IPS-15b (cell line): ENCODE results near the gene BCAS3.

Source experiments
- H3K27me3 ChIP-seq: one replicate; pipeline ENCODE4 v1.6.1; 2013; ENCODE audit warnings: low read length; ENCODE audit not compliant: control insufficient read depth, insufficient read depth
- H3K36me3 ChIP-seq: one replicate; pipeline ENCODE4 v1.6.1; 2013; ENCODE audit warnings: low read length; ENCODE audit not compliant: control insufficient read depth, insufficient read depth
- H3K4me1 ChIP-seq: one replicate; pipeline ENCODE4 v1.6.1; 2013; ENCODE audit warnings: mild to moderate bottlenecking, low read length; ENCODE audit not compliant: control insufficient read depth, insufficient read depth
- H3K4me3 ChIP-seq: one replicate; pipeline ENCODE4 v1.5.1; 2013; ENCODE audit warnings: low read depth, low read length
- H3K9ac ChIP-seq: one replicate; pipeline ENCODE4 v1.6.1; 2013; ENCODE audit warnings: low read depth, mild to moderate bottlenecking, low read length
- H3K9me3 ChIP-seq: one replicate; pipeline ENCODE4 v1.6.1; 2013; ENCODE audit warnings: mild to moderate bottlenecking, low read length; ENCODE audit not compliant: control insufficient read depth, insufficient read depth

The BCAS3 gene

DNA sequence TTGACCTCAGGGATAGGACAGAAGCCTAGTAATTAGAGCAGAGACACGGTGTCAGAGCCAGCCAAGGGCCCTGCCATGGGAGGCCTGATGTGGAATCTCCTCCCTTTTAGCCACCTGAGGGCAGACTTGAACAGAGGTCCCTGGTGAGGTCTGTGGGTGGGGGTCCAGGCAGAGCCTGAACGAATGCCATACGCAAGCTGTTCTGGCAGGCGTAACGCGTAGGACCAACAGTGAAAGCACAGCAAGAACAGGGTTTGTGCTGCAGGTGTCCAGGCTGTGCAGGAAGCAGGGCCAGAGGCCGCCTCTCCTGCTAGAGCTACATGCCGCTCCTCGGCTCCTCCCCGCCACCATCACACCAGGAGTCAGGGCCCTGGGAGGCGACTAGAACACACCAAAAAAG lies 640.1 kb downstream of the BCAS3 start:
- Histone ChIP-seq H3K27me3 (no peaks in the 10 kb centered on the region), H3K9me3 (no peaks in the 10 kb centered on the region), H3K9ac (no peak overlapping the region), H3K4me1 (no peaks in the 10 kb centered on the region), H3K36me3 (no peaks in the 10 kb centered on the region), H3K4me3 (no peak overlapping the region)

- no peaks in the 10 kb centered on the region for H3K27me3 ChIP-seq
- peaks cover 7% of the 10 kb centered on the region for H3K4me1 ChIP-seq
- H3K4me3 ChIP-seq, result no peak overlapping the region
- no peaks in the 10 kb centered on the region for H3K36me3 ChIP-seq
- no peak overlapping the region for H3K9ac ChIP-seq
- H3K9me3 ChIP-seq, result no peaks in the 10 kb centered on the region
Measured at GRCh38 chr17:61318684-61319098, 641.0 kb downstream of the BCAS3 start.

DNA sequence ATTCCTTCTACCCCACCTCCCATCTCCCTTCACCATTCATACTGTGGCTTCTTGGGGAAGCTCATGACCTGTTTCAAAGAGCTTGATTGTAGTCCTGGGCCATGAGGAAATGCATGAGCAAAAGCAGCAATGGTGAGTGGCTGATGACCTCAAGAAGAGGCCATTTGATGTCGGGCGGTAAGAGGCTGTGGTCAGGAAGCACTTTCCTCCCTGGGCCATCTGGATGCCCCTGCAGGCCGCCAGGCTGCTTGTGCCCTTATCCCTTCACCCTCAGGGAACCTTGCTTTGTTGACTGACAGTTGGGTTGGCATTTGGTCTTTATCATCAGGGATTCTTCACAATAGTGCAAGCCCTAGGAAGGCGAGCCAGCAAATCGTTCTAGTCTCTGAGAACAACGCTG lies 643.7 kb downstream of the BCAS3 start:
- Histone ChIP-seq H3K36me3 (no peaks in the 10 kb centered on the region), H3K4me3 (no peak overlapping the region), H3K4me1 (peaks cover 9% of the 10 kb centered on the region), H3K27me3 (no peaks in the 10 kb centered on the region), H3K9me3 (no peaks in the 10 kb centered on the region), H3K9ac (no peak overlapping the region)

DNA sequence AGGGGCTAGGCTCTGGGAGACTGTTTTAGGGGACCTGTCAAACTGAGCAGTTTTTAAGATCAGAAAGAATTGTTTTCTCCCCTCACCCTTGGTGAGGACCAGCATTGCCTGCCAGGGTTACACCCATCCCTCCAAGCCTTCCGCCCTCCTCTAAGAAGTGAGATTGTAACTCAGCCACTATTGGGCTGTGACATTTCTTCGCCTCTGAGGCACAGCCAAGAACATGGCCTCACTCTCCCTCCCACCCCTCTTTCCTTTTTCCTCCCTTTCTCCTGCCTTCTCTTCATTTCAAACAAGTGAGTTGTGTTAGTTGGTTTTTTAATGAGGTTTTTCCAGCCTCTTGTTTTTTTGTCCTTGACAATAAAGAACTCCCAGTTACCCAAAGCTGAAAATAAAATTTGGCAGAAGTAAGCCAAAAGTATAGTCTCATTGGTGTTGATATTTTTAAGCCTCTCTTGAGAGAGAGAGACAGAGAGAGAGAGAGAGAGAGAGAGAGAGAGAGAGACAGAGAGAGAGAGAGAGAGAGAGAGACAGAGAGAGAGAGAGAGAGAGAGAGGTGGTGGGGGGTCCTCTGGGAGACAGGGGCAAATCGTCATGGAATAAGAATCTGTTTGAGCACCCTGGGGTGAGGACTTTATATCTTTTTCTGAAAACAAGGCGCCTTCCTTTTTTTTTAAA lies 644.8 kb downstream of the BCAS3 start:
- H3K4me1 ChIP-seq, result peaks cover 9% of the 10 kb centered on the region
- no peak overlapping the region for H3K9ac ChIP-seq
- H3K4me3 ChIP-seq, result no peak overlapping the region
- no peaks in the 10 kb centered on the region for H3K27me3 ChIP-seq
- no peaks in the 10 kb centered on the region for H3K36me3 ChIP-seq
- H3K9me3 ChIP-seq, result no peaks in the 10 kb centered on the region

DNA sequence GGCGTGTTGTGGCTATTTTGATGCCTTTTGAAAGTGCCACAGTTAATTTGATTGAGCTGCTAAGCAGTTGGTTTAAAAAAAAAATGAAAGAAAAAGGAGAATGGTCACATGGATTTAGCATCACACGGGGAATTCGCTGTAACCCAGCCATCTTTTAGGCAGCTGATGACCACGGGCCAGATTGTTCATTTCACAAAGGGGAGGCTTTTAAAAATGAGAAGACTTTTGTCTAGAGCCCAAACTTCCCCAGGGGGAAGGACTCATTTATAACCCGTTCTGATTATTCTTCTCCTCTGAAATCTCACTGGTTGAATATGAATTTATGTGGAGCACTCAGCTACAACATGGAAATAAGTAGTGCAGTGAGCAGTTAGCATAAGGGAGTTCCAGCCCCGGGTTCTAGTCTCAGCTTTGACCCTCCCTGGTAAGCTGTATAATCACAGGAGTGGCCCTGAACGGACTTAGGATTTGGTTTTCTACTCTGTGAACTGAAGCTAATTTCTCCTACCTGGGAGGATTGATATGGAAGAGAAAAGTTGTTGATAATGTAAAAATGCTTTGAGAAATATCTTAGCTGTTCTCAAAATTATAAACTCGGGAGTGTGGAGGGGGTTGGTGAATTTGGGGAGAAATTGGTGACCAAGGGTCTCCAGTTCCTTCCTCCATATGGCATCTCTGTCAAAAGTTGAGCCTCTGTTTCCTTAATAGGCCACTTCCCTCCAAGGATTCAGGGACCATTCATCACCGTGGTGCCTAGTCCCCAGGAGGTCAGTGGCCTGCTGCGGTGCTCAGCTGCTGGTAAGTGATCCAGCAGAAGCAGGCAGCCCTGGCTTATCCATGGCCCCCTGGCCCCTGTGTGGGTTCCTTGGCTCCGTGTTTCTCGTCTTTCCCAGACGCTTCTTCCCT lies 645.6 kb downstream of the BCAS3 start:
- Histone ChIP-seq H3K4me3 (no peak overlapping the region), H3K9me3 (no peaks in the 10 kb centered on the region), H3K4me1 (peaks cover 9% of the 10 kb centered on the region), H3K36me3 (no peaks in the 10 kb centered on the region), H3K9ac (no peak overlapping the region), H3K27me3 (no peaks in the 10 kb centered on the region)

GRCh38 chr17:61323909-61324868 lies 646.5 kb downstream of the BCAS3 start:
- Histone ChIP-seq H3K36me3 (no peaks in the 10 kb centered on the region), H3K27me3 (no peaks in the 10 kb centered on the region), H3K4me3 (no peak overlapping the region), H3K9me3 (no peaks in the 10 kb centered on the region), H3K4me1 (peaks cover 9% of the 10 kb centered on the region), H3K9ac (no peak overlapping the region)

GRCh38 chr17:61324950-61325349 lies 647.3 kb downstream of the BCAS3 start:
- Histone ChIP-seq H3K36me3 (no peaks in the 10 kb centered on the region), H3K9ac (no peak overlapping the region), H3K27me3 (no peaks in the 10 kb centered on the region), H3K9me3 (no peaks in the 10 kb centered on the region), H3K4me3 (no peak overlapping the region), H3K4me1 (peaks cover 9% of the 10 kb centered on the region)

DNA sequence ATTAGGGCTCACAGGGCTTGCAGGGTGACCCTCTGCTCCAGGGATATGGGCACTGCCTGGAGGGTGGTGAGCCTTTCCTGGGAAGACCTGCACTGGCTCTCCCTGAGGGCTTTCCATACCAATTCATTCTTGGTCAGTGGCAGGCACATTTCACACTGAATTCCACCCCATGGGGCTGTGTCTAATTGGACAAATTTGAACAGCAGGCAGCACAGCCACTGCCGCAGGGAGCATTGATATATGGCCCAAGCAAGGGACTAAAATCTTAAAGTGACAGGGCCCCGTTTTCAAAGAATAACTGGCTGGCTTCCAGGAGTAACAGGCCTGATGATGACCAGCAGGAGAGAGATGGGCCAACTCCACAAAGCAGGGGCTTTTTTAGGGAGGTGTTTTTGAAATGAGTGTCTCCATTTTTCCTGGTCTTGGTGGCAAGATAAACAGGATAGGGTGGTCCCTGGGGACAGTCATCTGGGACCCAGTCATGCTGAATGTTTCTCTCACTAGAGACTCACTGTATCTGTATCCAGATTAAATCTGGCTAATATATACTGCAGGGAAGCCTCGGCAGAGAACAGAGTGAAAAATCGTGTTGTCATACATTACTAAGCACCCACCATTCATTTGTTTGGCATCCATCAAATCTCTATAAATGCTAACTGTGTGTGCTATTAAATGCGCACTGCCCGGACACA lies 647.9 kb downstream of the BCAS3 start:
- Histone ChIP-seq H3K4me1 (peaks cover 9% of the 10 kb centered on the region), H3K9me3 (no peaks in the 10 kb centered on the region), H3K9ac (no peak overlapping the region), H3K36me3 (no peaks in the 10 kb centered on the region), H3K27me3 (no peaks in the 10 kb centered on the region), H3K4me3 (no peak overlapping the region)

DNA sequence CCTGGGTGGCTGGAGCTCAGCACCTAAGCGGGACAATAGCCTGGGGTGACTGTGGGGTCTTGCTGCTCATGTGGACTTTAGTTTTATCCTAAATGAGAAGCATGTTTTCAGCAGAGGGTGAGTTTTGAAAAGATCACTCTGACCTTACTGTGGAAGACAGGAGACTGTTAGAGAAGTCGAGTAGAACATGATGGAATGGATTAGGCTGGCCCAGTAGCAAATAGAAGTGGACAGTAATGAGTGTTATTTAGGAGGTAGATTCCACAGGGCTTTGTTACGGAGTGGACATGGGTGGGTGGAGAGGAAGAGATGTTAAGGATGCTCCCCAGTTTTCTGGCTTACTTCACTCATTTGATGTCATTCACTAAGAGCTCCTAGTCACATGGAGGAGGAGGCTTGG lies 648.7 kb downstream of the BCAS3 start:
- no peak overlapping the region for H3K4me3 ChIP-seq
- no peaks in the 10 kb centered on the region for H3K27me3 ChIP-seq
- no peak overlapping the region for H3K9ac ChIP-seq
- H3K36me3 ChIP-seq, result no peaks in the 10 kb centered on the region
- H3K9me3 ChIP-seq, result no peaks in the 10 kb centered on the region
- peaks cover 9% of the 10 kb centered on the region for H3K4me1 ChIP-seq

DNA sequence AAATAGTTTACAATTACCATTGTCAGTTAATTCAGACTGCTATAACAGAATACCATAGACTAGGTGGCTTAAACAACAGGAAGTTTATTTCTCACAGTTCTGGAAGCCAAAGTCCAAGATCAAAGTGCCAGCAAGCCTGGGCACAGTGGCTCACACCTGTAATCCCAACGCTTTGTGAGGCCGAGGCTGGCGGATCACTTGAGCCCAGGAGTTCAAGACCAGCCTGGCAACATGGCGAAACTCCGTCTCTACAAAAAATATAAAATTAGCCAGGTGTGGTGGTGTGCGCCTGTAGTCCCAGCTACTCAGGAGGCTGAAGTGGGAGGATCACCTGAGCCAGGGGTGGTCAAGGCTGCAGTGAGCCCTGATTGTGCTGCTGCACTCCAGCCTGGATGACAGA lies 650.7 kb downstream of the BCAS3 start:
- H3K36me3 ChIP-seq, result no peaks in the 10 kb centered on the region
- H3K4me3 ChIP-seq, result no peak overlapping the region
- no peaks in the 10 kb centered on the region for H3K27me3 ChIP-seq
- no peaks in the 10 kb centered on the region for H3K9me3 ChIP-seq
- peaks cover 6% of the 10 kb centered on the region for H3K4me1 ChIP-seq
- no peak overlapping the region for H3K9ac ChIP-seq
